ENCODE results near the gene IGIP.

DNA sequence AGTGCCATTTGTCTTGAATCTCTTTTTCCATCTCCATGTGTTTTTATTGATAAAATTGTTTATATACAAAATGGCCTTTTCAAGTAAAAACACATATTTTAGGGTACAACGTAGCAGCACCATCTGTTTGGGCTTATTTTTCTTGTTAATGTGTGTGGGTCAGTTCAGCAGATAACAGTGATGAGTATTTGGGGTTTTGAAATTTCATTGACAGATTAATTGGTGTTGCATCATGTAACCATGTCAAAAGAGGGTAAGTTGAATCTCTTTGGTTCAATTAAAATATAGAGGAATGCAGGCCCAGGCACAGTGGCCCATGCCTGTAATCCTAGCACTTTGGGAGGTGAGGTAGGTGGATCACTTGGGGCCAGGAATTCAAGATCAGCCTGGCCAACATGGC is 31.9 kb upstream of the IGIP start:
- TF ChIP-seq, protein P1, sequence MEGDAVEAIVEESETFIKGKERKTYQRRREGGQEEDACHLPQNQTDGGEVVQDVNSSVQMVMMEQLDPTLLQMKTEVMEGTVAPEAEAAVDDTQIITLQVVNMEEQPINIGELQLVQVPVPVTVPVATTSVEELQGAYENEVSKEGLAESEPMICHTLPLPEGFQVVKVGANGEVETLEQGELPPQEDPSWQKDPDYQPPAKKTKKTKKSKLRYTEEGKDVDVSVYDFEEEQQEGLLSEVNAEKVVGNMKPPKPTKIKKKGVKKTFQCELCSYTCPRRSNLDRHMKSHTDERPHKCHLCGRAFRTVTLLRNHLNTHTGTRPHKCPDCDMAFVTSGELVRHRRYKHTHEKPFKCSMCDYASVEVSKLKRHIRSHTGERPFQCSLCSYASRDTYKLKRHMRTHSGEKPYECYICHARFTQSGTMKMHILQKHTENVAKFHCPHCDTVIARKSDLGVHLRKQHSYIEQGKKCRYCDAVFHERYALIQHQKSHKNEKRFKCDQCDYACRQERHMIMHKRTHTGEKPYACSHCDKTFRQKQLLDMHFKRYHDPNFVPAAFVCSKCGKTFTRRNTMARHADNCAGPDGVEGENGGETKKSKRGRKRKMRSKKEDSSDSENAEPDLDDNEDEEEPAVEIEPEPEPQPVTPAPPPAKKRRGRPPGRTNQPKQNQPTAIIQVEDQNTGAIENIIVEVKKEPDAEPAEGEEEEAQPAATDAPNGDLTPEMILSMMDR (IDR thresholded peaks at IDR 0.05; ENCODE audit: low read depth, low read length, poor library complexity, severe bottlenecking): no peak
- no peak for TF ChIP-seq EZH2phosphoT487 (IDR thresholded peaks at IDR 0.05; ENCODE audit: borderline replicate concordance, low read length)

Data from DOHH2 (cell line).